ENCODE measurements around the gene MAML3.

Gene MAML3

GRCh38 chr4:139922406-139923024, 231.5 kb downstream of the MAML3 start:
- no peaks in the 10 kb centered on the region for H3K27me3 ChIP-seq (ENCODE audit: control insufficient read depth, insufficient read depth, low read length)
- no peak overlapping the region for H2AFZ ChIP-seq
- no peaks in the 10 kb centered on the region for H3K9me3 ChIP-seq (ENCODE audit: control insufficient read depth, low read length)
- H3K4me2 ChIP-seq (ENCODE audit: low read length) = no peak overlapping the region
- no peaks in the 10 kb centered on the region for H3K36me3 ChIP-seq (ENCODE audit: control insufficient read depth, insufficient read depth, low read length)
- no peaks in the 10 kb centered on the region for H3K4me1 ChIP-seq
- no peaks in the 10 kb centered on the region for H3K79me2 ChIP-seq
- TF ChIP-seq CTCF (IDR thresholded peaks at IDR 0.05) = no peak
- no peak overlapping the region for H3K27ac ChIP-seq
- H3K4me3 ChIP-seq (ENCODE audit: low read depth, low read length) = no peak overlapping the region
- no peak overlapping the region for H3K9ac ChIP-seq

GRCh38 chr4:139921429-139922184, 232.4 kb downstream of the MAML3 start:
- Histone ChIP-seq H3K27ac (no peak overlapping the region), H3K27me3 (ENCODE audit: control insufficient read depth, insufficient read depth, low read length) (no peaks in the 10 kb centered on the region), H3K4me2 (ENCODE audit: low read length) (no peak overlapping the region), H3K79me2 (no peaks in the 10 kb centered on the region), H3K9me3 (ENCODE audit: control insufficient read depth, low read length) (no peaks in the 10 kb centered on the region), H3K36me3 (ENCODE audit: control insufficient read depth, insufficient read depth, low read length) (no peaks in the 10 kb centered on the region), H3K4me1 (no peaks in the 10 kb centered on the region), H2AFZ (no peak overlapping the region), H3K9ac (no peak overlapping the region), H3K4me3 (ENCODE audit: low read depth, low read length) (no peak overlapping the region)
- no peak for TF ChIP-seq CTCF (IDR thresholded peaks at IDR 0.05)

- no peak for TF ChIP-seq CTCF (IDR thresholded peaks at IDR 0.05)
- H2AFZ ChIP-seq = no peak overlapping the region
- no peak overlapping the region for H3K4me3 ChIP-seq (ENCODE audit: low read depth, low read length)
- H3K4me1 ChIP-seq = no peaks in the 10 kb centered on the region
- no peaks in the 10 kb centered on the region for H3K36me3 ChIP-seq (ENCODE audit: control insufficient read depth, insufficient read depth, low read length)
- no peak overlapping the region for H3K4me2 ChIP-seq (ENCODE audit: low read length)
- no peaks in the 10 kb centered on the region for H3K27me3 ChIP-seq (ENCODE audit: control insufficient read depth, insufficient read depth, low read length)
- no peak overlapping the region for H3K9ac ChIP-seq
- H3K79me2 ChIP-seq = no peaks in the 10 kb centered on the region
- no peak overlapping the region for H3K27ac ChIP-seq
- H3K9me3 ChIP-seq (ENCODE audit: control insufficient read depth, low read length) = no peaks in the 10 kb centered on the region
Observed at GRCh38 chr4:139920486-139921002, 233.4 kb downstream of the MAML3 start.

- no peak overlapping the region for H3K4me3 ChIP-seq (ENCODE audit: low read depth, low read length)
- H3K9me3 ChIP-seq (ENCODE audit: control insufficient read depth, low read length) = no peaks in the 10 kb centered on the region
- H3K27ac ChIP-seq = peak overlapping the region; percentile 61
- H3K4me2 ChIP-seq (ENCODE audit: low read length) = no peak overlapping the region
- H3K36me3 ChIP-seq (ENCODE audit: control insufficient read depth, insufficient read depth, low read length) = no peaks in the 10 kb centered on the region
- no peaks in the 10 kb centered on the region for H3K79me2 ChIP-seq
- H3K9ac ChIP-seq = no peak overlapping the region
- no peak overlapping the region for H2AFZ ChIP-seq
- H3K4me1 ChIP-seq = no peaks in the 10 kb centered on the region
- TF ChIP-seq CTCF (IDR thresholded peaks at IDR 0.05) = no peak
- H3K27me3 ChIP-seq (ENCODE audit: control insufficient read depth, insufficient read depth, low read length) = no peaks in the 10 kb centered on the region
Observed at GRCh38 chr4:139919521-139919920, 234.5 kb downstream of the MAML3 start.
